ENCODE data around the gene TAS1R2.
"Not testable (repeated sequence)": the region's sequence is repeated elsewhere in the genome, so short reads cannot be mapped to it uniquely, and the experiment has no call there.

The TAS1R2 gene

GRCh38 chr1:18868354-18868753 lies 8.9 kb upstream of the TAS1R2 start:
- DNase-seq, result no peak

- no peak for DNase-seq
These were observed 7.4 kb upstream of the TAS1R2 start for GRCh38 chr1:18866846-18867245.

GRCh38 chr1:18866314-18866713 lies 6.9 kb upstream of the TAS1R2 start:
- DNase-seq, result no peak

GRCh38 chr1:18865176-18865575 lies 5.7 kb upstream of the TAS1R2 start:
- no peak for DNase-seq

GRCh38 chr1:18861590-18861989 lies 2.1 kb upstream of the TAS1R2 start:
- no peak for DNase-seq

- no peak for DNase-seq
These were observed 1.6 kb upstream of the TAS1R2 start for GRCh38 chr1:18861082-18861481.

GRCh38 chr1:18858070-18858688 lies 1.3 kb downstream of the TAS1R2 start:
- no peak for DNase-seq

GRCh38 chr1:18856435-18856834 lies 3.0 kb downstream of the TAS1R2 start:
- no peak for DNase-seq

GRCh38 chr1:18855573-18855972 lies 3.9 kb downstream of the TAS1R2 start:
- DNase-seq, result no peak

GRCh38 chr1:18854331-18855025 lies 5.0 kb downstream of the TAS1R2 start:
- DNase-seq, result no peak

- no peak for DNase-seq
These were observed 7.0 kb downstream of the TAS1R2 start for GRCh38 chr1:18852501-18852900.

- no peak for DNase-seq
These were observed 10.2 kb downstream of the TAS1R2 start for GRCh38 chr1:18849261-18849711.

- DNase-seq, result not testable (repeated sequence)
These were observed 11.7 kb downstream of the TAS1R2 start for GRCh38 chr1:18847723-18848122.

GRCh38 chr1:18840145-18840544 lies 19.3 kb downstream of the TAS1R2 start:
- DNase-seq, result no peak

- DNase-seq, result no peak
These were observed 22.8 kb downstream of the TAS1R2 start for GRCh38 chr1:18836654-18837053.

GRCh38 chr1:18832319-18832718 lies 27.1 kb downstream of the TAS1R2 start:
- DNase-seq, result not testable (repeated sequence)

GRCh38 chr1:18831656-18832055 lies 27.8 kb downstream of the TAS1R2 start:
- no peak for DNase-seq

GRCh38 chr1:18830596-18830995 lies 28.9 kb downstream of the TAS1R2 start:
- DNase-seq, result no peak

GRCh38 chr1:18829671-18830070 lies 29.8 kb downstream of the TAS1R2 start:
- no peak for DNase-seq

- no peak for DNase-seq
These were observed 31.2 kb downstream of the TAS1R2 start for GRCh38 chr1:18828224-18828623.

GRCh38 chr1:18823438-18823837 lies 36.0 kb downstream of the TAS1R2 start:
- no peak for DNase-seq

GRCh38 chr1:18820791-18821641 lies 38.4 kb downstream of the TAS1R2 start:
- peak; percentile 49 for DNase-seq

GRCh38 chr1:18819986-18820790 lies 39.3 kb downstream of the TAS1R2 start:
- DNase-seq, result no peak

Measured in activated naive CD4-positive, alpha-beta T cell treated with Interleukin-2 at 50 U/mL for 16 hours (primary cell).